ENCODE measurements around the gene HOXA2. TPM values are rescaled to one million over a fixed set of nuclear protein-coding genes. Genes with fewer than 3 reads are reported as not detected.

HOXA2 gene
- not detected for total RNA-seq

DNA sequence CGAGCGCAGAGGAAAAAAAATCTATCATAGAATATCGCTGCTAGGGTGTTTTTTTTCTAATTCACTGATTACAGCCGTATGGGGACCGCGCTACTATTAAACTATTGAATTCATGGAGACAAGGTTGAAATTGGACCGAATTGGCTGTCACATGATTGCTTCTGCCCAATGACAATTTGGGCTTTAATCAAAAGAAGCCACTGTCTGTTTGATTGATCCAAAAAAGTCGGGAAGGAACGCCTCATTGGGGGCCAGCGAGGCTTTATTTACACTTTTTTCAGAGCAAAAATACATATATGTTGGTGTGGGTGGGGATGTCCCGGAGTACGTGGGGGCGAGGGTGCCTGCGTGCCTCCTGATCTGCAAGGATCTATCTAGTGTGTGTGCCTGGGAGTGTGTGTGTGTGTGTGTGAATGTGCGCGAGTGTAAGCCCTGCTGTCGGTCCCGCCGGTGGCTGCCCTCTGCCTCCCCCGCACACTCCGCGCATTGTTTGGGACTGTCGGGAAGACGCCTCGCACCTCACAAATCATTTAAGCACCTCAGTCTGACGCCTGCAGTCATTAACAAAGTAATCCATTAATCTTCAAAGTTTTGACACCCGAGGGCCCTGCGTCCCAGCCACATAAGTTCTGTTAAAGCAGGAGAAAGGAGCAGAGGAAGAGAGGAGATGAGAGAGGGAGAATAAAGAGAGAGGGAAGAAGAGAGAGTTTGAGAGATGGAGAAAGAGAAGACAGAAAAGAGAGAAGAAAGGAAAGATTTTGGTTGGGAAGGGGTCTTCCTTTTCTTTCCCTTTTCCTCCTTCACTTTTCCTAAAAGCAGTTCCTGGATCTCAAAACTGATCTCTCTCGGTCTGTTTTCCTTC is at the start of gene HOXA2:
Gene HOXA2, minus strand, starts transcription at position 103 of the 862 bp plus-strand sequence. CDS start 183 bp downstream, outside the sequence.
- Mint-ChIP-seq H3K9me3 (no peaks in the 10 kb centered on the region), H3K36me3 (ENCODE audit: insufficient read depth in 2 of 2) (peaks cover 1 to 2% of the 10 kb centered on the region in 2 donors), H3K4me3 (peak within 1 kb of the TSS; percentile 48 to 72), H3K27me3 (ENCODE audit: low read depth) (peaks cover 77% of the 10 kb centered on the region), H3K4me1 (ENCODE audit: low read depth) (peaks cover 36% of the 10 kb centered on the region), H3K27ac (no peak within 1 kb of the TSS)
- no peak for DNase-seq
- peak in 1 of 2 donors; percentile 25 for ATAC-seq (replicated peaks in 1 of 2)

DNA sequence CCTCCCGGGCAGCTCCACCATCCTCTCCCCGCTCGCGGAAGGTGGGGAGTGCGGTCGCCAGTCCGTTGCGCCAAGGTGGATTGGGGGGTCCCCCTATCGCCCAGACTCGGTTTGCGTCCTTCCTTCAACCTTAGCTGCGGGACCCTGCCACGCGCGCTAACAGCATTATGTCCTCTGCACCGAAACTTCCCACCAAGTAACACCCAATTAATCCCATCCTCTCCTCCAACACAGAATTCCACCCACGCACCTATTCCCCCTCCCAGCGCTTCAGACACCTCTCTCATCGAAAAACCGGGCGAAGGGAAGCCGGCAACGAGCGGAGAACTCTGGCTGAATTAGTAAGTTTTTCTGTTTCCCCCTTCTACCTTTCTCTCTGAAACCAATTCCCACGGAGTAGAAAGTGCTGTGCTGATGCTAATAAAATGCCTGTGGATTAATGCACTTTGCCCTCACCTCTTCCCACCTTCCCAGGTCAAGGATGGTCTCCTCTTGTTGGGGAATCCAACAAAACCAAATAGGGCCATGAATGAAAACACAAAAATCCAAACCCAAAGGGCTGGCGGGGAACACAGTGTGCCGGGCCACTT is 49.0 kb upstream of the HOXA2 start:
- DNase-seq (peak in 1 of 2 donors; percentile 25), ATAC-seq (replicated peaks in 1 of 2) (no peak)
- Mint-ChIP-seq H3K36me3 (ENCODE audit: insufficient read depth in 2 of 2) (peaks cover 1 to 2% of the 10 kb centered on the region in 2 donors), H3K4me1 (ENCODE audit: low read depth) (peaks cover 53% of the 10 kb centered on the region), H3K27ac (no peak overlapping the region), H3K4me3 (peak overlapping the region; percentile 85 to 89), H3K9me3 (no peaks in the 10 kb centered on the region), H3K27me3 (ENCODE audit: low read depth) (peaks cover 91% of the 10 kb centered on the region)

DNA sequence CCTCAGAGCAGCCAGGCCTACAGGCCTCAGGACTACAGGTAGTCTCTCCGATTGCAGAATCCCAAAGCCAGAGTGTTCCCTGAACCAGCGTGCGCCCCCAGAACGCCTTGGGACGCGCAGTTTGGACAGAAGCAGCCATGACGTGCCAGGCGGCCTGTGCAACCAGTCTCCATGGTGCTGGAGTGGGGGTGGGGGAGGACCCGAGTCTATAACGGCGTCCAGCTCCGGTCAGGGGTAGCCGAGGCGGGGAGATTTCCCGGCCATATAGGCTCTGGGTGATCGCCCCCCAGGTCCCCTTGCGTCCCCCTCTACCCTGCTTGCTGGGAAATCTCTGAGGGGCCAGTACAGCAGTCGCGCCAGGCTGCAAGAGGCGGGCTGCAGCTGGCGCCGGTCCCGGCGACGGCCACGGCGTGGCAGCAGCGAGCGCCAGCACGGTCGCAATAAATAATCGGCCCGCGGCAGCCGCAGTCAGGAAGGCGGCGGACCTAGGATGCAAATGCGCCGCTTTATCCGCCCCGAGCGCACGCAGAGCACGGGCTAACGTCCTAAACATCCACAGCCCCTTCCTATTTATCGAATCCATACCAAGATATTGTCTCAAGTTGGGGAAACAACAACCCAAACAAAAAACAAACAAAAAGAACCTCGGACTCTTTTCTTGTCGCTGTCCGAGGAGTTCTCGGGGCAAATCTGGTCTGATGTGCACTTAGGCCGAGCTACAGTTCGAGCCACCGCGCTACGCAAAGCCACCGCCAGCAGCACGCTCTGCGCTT is 48.3 kb upstream of the HOXA2 start:
- peaks cover 49% of the 10 kb centered on the region for H3K4me1 Mint-ChIP-seq (ENCODE audit: low read depth)
- H3K36me3 Mint-ChIP-seq (ENCODE audit: insufficient read depth in 2 of 2) = peaks cover 1 to 2% of the 10 kb centered on the region in 2 donors
- H3K9me3 Mint-ChIP-seq = no peaks in the 10 kb centered on the region
- H3K4me3 Mint-ChIP-seq = peak overlapping the region; percentile 85 to 89
- peaks cover 91% of the 10 kb centered on the region for H3K27me3 Mint-ChIP-seq (ENCODE audit: low read depth)
- H3K27ac Mint-ChIP-seq = no peak overlapping the region
- peak; percentile 83 to 87 for ATAC-seq (replicated peaks in 1 of 2)
- DNase-seq = peak; percentile 76 to 78

DNA sequence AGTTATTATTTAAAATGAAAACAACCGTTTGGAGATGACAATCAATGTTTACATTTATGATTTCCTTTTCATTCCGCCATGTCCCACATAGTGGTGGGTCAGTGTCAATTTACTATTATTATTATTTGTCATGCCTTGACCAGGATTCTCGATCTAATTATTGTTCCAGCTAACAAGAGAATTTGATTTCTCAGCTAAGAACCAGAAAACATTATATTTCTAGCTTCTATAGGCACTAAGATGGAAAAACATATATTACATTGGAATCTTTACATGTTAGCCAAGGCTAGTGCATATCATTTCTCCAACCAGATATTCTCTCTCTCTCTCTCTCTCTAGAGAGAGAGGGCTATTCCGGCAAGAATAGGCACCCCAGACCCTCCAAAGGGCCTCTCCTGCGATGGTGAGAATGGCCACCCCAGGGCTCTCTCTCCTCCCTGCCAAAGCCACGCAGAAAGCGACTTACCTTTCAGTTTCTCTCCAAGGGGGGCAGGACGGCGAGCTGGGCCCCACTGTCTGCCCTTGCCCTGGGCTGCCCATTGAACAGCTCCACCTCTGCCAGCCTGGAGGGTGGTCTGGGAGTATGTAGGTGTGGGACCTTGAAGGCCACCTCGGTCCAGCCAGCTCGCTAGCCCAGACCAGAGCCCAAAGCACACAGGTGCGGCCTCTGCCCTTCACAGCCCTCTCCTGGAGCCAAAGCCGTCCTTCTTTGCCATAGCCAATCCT is 47.5 kb upstream of the HOXA2 start:
- Mint-ChIP-seq H3K9me3 (no peaks in the 10 kb centered on the region), H3K4me3 (peak overlapping the region; percentile 85 to 89), H3K27me3 (ENCODE audit: low read depth) (peaks cover 91% of the 10 kb centered on the region), H3K27ac (no peak overlapping the region), H3K4me1 (ENCODE audit: low read depth) (peaks cover 41% of the 10 kb centered on the region), H3K36me3 (ENCODE audit: insufficient read depth in 2 of 2) (peaks cover 0 to 1% of the 10 kb centered on the region in 2 donors)
- ATAC-seq (replicated peaks in 1 of 2) (peak; percentile 18 to 30), DNase-seq (no peak)

DNA sequence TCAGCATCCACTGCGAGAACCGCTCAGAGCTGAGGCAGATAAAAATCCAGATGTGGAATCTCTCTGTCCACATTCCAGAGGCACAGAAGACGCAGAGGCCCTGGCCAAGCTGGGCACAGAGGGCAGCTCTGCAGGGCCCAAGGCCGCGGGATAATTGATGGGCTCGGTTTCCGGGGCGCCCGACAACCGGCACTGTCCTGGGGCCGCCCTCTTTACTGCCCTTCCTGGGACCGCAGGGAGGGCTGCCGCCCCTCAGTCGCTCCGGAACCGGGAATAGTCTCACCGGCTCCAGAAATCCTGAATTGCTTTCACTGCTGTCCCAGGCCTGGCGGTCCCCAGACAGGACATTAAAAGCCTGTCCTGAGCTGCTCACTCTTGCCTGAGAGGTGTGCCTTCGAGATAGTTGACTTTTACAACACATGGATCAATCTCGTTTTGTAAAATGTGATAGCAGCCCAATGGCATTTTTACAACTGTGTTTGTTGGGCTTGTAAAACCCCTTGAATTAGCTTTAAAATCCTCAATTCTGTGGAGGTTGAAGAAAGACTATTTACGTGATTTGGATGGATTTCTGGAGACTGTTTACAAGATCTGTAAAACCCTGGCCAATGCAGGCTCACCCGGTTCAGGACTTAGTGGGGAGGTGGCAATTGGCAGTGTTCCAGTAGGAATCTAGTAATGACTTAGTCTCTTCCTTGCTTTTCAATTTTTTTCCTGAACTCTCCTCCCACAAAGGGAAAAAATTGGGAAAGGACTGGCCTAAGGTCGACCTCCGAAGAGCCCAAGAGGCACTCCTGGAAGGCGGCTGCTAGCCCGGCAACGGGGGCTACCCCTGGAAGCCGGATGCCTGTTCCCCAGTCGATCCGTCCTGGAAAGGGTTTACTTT is 46.5 kb upstream of the HOXA2 start:
- Mint-ChIP-seq H3K27me3 (ENCODE audit: low read depth) (peaks cover 82% of the 10 kb centered on the region), H3K27ac (no peak overlapping the region), H3K9me3 (no peaks in the 10 kb centered on the region), H3K4me1 (ENCODE audit: low read depth) (peaks cover 31% of the 10 kb centered on the region), H3K4me3 (no peak overlapping the region), H3K36me3 (ENCODE audit: insufficient read depth in 2 of 2) (no peaks in the 10 kb centered on the region)
- no peak for DNase-seq
- no peak for ATAC-seq (replicated peaks in 1 of 2)

DNA sequence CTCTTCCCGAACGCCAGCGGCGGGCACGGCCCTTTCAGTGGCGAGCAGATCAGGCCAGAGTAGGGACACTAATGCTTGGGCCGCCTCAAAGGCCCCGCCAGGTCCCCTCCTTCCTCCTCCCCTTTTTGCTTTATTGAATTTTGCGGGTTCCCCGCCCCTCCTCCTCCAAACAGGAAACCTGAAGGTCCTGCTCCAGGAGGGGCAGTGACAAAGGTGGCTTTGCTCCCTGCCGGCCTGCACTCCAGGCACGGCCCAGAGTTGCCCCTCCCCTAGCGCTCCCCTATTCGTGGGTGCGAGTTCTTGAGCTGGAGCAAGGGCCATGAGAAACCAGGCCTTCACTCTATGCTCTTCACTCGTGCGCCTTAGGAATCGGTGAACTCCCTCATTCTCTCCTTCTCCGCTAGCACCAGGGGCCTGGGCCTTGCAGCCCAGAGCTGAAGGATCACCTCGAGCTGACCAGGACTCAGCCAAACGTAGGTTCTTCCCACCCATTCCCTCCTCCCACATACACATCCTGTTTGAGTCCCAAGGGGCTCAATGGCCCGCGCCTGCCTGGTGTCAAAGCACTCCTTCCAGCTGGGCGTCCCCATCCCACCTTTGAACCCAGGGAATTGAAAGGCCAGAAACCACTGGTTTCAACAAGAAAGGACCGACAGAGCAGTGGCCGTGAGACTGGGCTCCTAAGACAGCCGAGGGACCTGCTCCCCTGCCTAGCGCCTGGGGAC is 45.7 kb upstream of the HOXA2 start:
- DNase-seq (no peak), ATAC-seq (replicated peaks in 1 of 2) (no peak)
- peak overlapping the region; percentile 66 to 84 for H3K4me3 Mint-ChIP-seq
- H3K27ac Mint-ChIP-seq = no peak overlapping the region
- peaks cover 30% of the 10 kb centered on the region for H3K4me1 Mint-ChIP-seq (ENCODE audit: low read depth)
- H3K36me3 Mint-ChIP-seq (ENCODE audit: insufficient read depth in 2 of 2) = no peaks in the 10 kb centered on the region
- H3K27me3 Mint-ChIP-seq (ENCODE audit: low read depth) = peaks cover 74% of the 10 kb centered on the region
- no peaks in the 10 kb centered on the region for H3K9me3 Mint-ChIP-seq

DNA sequence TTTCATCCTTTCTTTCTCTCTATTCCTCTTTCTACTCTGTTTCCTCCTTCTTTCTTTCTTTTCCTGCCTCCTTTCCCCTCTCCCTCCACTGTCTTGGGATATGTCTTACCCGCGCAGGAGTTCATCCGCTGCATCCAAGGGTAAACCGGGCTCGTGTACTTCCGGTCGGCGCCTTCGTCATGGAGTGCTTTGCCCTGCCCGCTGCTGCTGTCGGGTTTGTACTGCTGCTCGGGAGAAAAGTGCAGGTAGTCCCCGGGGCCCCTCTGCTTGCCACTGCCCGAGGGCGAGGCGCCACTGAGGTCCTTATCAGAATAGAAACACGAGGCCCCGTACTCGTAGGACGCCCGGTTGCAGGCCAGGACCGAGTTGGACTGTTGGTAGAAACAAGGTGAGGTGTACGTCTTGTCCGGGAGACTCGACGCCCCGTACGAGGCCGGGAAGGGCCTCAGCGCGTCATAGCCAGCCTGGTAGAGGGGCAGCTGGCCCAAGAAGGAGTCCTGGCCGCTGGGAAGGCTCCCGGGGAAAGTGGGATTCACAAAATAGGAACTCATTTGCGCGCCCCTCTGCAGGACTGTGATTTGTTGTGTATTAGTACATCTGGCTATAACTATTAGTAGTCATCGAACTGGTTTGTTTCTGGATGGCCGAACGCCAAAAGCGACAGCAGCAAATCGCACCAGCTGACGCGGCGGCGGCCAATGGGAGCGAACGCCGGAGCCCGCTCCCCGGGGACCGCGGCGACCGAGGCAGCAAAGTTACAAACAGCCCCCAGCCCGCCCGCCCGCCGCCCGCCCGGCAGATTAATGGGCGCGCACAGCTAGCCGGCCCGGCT is 44.9 kb upstream of the HOXA2 start, which contains the start of gene HOXA6:
Gene HOXA6, minus strand, starts transcription at position 576 of the 832 bp plus-strand sequence. Its CDS starts 25 bp downstream, at position 551.
- no peaks in the 10 kb centered on the region for H3K9me3 Mint-ChIP-seq
- DNase-seq (no peak), ATAC-seq (replicated peaks in 1 of 2) (no peak)
- peaks cover 74% of the 10 kb centered on the region for H3K27me3 Mint-ChIP-seq (ENCODE audit: low read depth)
- H3K27ac Mint-ChIP-seq = no peak within 1 kb of the TSS
- H3K36me3 Mint-ChIP-seq (ENCODE audit: insufficient read depth in 2 of 2) = no peaks in the 10 kb centered on the region
- H3K4me1 Mint-ChIP-seq (ENCODE audit: low read depth) = peaks cover 30% of the 10 kb centered on the region
- peak within 1 kb of the TSS; percentile 66 to 84 for H3K4me3 Mint-ChIP-seq

DNA sequence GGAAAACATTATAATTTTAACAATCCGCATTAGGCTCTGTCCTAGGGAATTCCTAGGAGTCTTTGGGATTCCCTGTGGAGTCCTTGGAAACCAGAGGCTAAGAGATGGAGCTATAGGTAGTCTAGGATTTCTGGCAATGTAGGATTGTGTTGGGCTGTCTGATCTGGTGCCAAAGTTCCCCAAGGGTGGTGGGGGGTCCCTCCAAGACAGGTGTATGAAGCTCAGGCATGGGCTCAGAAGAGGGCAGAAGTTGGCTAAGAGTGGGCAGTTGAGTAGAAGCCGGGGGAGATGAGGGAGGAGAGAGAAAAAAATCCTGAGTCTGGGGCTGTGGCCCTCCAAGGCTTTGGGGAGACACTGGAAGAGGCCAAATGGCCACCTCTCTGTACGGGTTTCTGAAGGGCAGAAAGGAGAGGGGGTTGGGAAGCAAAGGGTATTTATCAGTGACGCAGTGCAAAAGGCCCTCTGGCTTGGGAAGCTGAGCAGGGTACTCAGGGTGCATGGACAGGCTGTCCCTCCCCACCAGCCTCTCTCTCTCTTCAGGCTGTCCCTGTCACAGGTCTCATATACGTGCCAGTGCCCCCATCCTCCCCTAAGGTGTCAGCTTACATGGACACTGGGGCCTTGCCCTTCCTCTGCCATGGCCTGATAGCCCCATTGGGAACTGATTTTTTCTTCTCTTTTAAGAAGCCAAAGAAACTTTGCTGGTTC is 44.2 kb upstream of the HOXA2 start:
- H3K4me1 Mint-ChIP-seq (ENCODE audit: low read depth) = peaks cover 23% of the 10 kb centered on the region
- H3K4me3 Mint-ChIP-seq = no peak overlapping the region
- DNase-seq = no peak
- no peaks in the 10 kb centered on the region for H3K9me3 Mint-ChIP-seq
- ATAC-seq (replicated peaks in 1 of 2) = no peak
- no peaks in the 10 kb centered on the region for H3K36me3 Mint-ChIP-seq (ENCODE audit: insufficient read depth in 2 of 2)
- H3K27me3 Mint-ChIP-seq (ENCODE audit: low read depth) = peaks cover 74% of the 10 kb centered on the region
- no peak overlapping the region for H3K27ac Mint-ChIP-seq

DNA sequence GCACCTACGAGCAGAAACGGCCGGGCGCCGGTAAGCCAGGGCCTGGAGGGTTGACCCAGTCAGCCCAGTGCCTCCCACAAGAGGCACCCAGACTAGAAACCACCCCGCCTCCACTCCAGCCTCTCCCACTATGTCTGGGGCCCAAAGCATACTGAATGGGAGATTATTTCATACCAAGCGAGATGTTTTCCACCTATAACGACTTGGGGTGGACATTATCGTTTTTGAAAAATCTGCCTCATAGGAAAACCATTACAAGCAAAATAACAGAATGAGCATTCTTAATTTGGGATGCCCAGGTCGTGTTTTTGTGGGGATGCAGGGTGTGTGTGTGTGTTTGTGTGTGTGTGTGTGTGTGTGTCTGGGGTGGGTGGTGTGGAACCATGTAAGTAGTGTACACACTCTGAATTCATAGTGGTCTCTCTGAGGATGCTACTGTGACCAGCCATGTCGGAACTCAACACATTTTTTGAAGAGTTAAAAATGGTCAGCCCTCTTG is 43.5 kb upstream of the HOXA2 start:
- Mint-ChIP-seq H3K27me3 (ENCODE audit: low read depth) (peaks cover 71% of the 10 kb centered on the region), H3K4me3 (no peak overlapping the region), H3K4me1 (ENCODE audit: low read depth) (peaks cover 16% of the 10 kb centered on the region), H3K36me3 (ENCODE audit: insufficient read depth in 2 of 2) (no peaks in the 10 kb centered on the region), H3K27ac (no peak overlapping the region), H3K9me3 (no peaks in the 10 kb centered on the region)
- no peak for ATAC-seq (replicated peaks in 1 of 2)
- no peak for DNase-seq

DNA sequence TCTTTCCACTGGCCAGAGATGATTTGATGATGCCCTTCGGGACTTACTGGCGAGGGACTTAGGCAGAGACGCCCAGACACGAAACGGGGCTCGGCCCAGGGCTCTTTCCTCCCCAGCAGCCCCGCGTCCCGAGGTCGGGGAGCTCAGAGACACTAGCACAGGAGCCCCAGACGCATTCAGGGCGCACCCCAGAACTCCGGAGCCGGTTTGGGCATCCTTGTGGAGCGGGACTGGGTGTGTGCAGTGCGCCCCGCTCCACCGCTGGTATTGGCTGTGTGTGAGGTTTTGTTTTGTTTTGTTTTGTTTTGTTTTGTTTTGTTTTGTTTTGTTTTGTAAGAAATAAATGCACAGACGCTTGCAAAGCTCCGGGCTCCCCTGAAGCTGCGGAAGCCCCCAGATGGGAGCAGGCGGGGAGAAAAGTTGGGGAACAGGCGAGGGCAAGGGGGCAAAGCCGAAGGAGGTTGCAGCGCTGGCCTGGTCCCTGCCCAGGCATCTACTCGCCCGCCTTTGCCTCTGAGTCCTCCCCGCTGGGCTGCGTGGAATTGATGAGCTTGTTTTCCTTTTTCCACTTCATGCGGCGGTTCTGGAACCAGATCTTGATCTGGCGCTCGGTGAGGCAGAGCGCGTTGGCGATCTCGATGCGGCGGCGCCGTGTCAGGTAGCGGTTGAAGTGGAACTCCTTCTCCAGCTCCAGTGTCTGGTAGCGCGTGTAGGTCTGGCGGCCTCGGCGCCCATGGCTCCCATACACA is 42.9 kb upstream of the HOXA2 start:
- H3K27me3 Mint-ChIP-seq (ENCODE audit: low read depth) = peaks cover 69% of the 10 kb centered on the region
- no peak overlapping the region for H3K4me3 Mint-ChIP-seq
- no peaks in the 10 kb centered on the region for H3K36me3 Mint-ChIP-seq (ENCODE audit: insufficient read depth in 2 of 2)
- peaks cover 11% of the 10 kb centered on the region for H3K4me1 Mint-ChIP-seq (ENCODE audit: low read depth)
- H3K27ac Mint-ChIP-seq = no peak overlapping the region
- no peak for ATAC-seq (replicated peaks in 1 of 2)
- no peak for DNase-seq
- H3K9me3 Mint-ChIP-seq = no peaks in the 10 kb centered on the region

Measured in activated T-cell treated with anti-CD3 and anti-CD28 coated beads, Interleukin-2, amount 50 U/mL, for 72 hours (primary cell).